GM21825 (cell line): ENCODE data around the gene TCF19.

Source experiments
- ATAC-seq: cut with Tn5 transposase; IDR thresholded peaks from one replicate; pipeline ENCODE4 v1.9.1; 2021; ENCODE audit warnings: mild to moderate bottlenecking, moderate library complexity; ENCODE audit not compliant: unreplicated experiment

Gene TCF19

GRCh38 chr6:31202259-31203166 lies 44.1 kb downstream of the TCF19 start:
- ATAC-seq = no peak

GRCh38 chr6:31203345-31203979 lies 45.1 kb downstream of the TCF19 start:
- peak; percentile 51 for ATAC-seq

- no peak for ATAC-seq
These were observed 46.4 kb downstream of the TCF19 start for GRCh38 chr6:31204751-31205145.

- ATAC-seq = no peak
These were observed 47.2 kb downstream of the TCF19 start for GRCh38 chr6:31205638-31206037.

- no peak for ATAC-seq
These were observed 50.1 kb downstream of the TCF19 start for GRCh38 chr6:31208506-31208905.

GRCh38 chr6:31209137-31209536 lies 50.7 kb downstream of the TCF19 start:
- no peak for ATAC-seq

- ATAC-seq = no peak
These were observed 51.7 kb downstream of the TCF19 start for GRCh38 chr6:31210123-31210522.

- no peak for ATAC-seq
These were observed 52.5 kb downstream of the TCF19 start for GRCh38 chr6:31210741-31211532.
